Left renal cortex interstitium (tissue), 4 donors: ENCODE data around the gene NAV2. TPM values are rescaled to one million over a fixed set of nuclear protein-coding genes. Genes with fewer than 3 reads are reported as not detected.

Experiments
- DNase-seq, 4 donors: peaks; one replicate each; pipeline ENCODE4 v3.0.0-alpha.2; 2013; ENCODE audit warnings: low read depth in 4 of 4, low spot score in 2 of 4, missing footprints in 1 of 4
- polyA plus RNA-seq, 4 donors: library from polyadenylated mRNA; unstranded; fragments of 120-200 nt; gene quantifications; one replicate each; pipeline ENCODE4 v1.2.1, GENCODE V29; 2013; ENCODE audit not compliant: insufficient read length in 4 of 4

NAV2 gene
- polyA plus RNA-seq, 4 donors: 29.7 to 61.7 (median 39.1) TPM

- no peak for DNase-seq
Measured at GRCh38 chr11:20046416-20046815, 333.8 kb downstream of the NAV2 start.

- no peak for DNase-seq
Measured at GRCh38 chr11:20047006-20047768, 334.6 kb downstream of the NAV2 start.

DNA sequence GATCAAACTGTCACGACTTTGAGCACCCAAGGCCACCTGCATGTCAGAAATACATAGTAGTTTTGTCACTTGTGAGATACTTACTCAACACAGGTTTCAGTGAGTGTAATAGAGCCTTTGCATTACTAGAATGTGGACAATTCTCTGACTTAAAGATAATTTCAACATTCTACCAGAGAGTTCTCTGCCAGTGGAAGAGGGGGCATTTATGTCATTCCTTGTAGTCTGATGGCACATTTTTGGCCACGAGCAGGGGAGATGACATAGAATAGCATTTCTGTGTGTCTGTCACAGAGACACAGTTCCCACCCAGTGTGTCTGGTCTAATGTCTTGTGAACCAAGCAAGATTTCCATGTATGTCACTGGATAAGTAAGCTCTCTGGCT lies 335.1 kb downstream of the NAV2 start:
- no peak for DNase-seq

DNA sequence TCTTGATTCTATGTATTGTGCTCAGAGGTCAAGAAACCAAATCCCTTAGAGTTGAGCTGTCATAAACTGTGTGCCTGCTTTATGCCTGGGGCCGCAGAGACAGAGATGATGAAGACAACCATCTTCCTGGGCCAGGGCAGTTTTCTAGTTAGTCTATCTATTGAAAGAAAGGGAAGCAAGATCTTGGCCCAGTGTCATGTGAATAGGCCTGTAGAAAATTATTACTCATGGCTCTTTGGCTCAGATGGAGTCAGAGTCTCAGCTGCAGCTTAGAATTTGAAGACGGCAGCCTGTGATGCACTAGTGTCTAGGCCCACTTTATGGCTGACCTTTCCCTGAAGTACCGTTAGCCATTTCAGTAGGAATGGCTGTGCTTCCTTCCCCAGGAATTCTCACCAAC lies 335.6 kb downstream of the NAV2 start:
- no peak for DNase-seq

- DNase-seq: no peak
Measured at GRCh38 chr11:20048707-20049106, 336.1 kb downstream of the NAV2 start.

DNA sequence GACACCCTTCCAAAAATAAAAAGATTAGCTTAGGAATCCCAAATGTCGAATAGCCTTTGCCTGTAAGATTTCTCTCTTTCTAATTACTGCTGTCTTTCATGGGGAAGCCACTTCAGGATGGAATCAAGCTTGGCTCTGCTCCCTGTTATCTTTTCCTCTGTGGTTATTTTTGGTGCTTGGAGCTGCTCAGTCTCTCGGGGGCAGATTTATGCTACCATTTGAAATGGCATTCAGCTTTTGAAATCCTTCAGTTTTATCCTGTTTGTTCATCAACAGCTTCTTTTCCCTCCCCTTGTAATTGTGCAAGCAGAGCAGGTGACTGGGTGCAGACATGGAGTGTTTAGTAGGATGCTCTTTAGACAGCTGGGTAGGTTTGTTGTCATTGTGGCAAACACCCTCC lies 336.6 kb downstream of the NAV2 start:
- no peak for DNase-seq

GRCh38 chr11:20050048-20050447 lies 337.4 kb downstream of the NAV2 start:
- DNase-seq: no peak

GRCh38 chr11:20050551-20051333 lies 338.1 kb downstream of the NAV2 start:
- no peak for DNase-seq

GRCh38 chr11:20051469-20052399 lies 339.1 kb downstream of the NAV2 start:
- DNase-seq: no peak

DNA sequence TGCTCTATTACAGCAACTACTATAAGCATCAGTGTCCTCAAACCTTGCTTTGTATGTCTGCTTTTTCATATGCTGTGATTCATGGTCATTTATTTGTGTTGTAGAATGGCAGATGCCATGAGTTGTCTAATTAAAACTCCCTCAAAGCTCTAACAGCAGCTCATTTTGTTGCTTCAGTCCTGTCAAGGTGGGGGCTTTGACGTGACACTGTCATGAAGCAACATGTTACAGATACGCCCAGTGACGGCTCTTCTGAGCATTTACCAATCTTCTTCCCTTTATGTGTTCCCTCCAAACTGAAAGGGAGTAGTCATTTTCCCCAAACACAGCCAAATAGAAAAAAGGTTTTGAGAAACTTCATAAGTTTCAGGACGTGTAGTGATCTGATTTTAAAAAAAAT lies 340.9 kb downstream of the NAV2 start:
- DNase-seq: no peak

- DNase-seq: no peak
Measured at GRCh38 chr11:20054584-20054983, 341.9 kb downstream of the NAV2 start.

DNA sequence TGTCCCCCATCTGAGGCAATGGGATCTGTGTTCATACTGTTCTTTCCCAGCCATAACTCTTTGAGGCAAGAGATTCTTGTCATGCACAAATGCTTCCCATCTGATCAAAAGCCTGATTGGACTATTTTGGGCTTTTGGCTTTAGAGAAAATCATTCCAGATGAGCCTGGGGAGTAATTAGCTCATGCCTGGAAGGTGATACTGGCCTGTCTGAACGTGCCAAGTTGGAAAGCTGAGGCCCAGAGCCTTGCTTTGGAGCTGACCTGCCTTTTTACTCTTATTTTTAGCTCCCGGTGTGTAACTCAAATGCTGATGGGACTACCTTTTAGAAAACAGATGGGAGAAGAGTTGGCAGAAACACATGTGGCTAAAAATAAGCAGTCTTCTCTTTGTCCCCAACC lies 342.7 kb downstream of the NAV2 start:
- no peak for DNase-seq

DNA sequence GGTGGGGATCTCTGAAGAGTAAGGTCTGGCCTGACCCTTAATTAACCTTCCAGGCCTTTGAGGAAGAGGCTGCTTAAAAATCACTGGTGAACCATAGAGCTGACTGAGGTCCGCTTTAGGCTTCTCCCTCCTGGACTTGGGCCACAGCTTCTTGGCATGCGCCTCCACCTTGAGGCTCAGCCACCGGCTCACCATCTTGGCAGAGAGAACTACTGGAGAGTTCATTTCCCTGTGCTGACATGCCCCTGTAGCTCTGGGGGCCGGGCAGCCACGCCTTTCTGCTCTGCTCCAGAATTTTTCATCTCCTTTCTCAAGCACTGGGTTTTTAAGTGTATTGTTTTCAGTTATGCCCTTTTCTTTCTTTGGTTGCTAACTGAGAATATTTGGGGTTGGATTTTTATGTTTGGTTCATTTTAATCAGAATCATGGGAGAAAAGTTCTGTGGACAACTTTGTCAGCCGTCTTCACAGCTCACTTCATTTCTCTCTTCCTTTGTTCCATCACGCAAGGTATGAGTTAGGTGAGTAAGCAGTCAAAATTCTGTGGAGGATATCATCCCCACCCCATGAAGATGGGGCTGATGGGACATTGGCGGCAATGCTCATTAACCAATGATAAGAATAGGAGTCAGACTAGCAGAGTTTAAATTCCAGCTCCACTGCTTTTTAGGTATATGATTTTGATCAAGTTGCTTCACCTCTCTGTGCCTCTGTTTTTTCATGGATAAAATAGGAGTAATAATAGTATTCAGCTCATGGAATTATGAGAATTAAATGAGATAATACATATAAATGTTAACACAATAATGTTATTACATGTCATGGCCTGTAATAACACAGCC lies 343.7 kb downstream of the NAV2 start:
- DNase-seq: no peak

DNA sequence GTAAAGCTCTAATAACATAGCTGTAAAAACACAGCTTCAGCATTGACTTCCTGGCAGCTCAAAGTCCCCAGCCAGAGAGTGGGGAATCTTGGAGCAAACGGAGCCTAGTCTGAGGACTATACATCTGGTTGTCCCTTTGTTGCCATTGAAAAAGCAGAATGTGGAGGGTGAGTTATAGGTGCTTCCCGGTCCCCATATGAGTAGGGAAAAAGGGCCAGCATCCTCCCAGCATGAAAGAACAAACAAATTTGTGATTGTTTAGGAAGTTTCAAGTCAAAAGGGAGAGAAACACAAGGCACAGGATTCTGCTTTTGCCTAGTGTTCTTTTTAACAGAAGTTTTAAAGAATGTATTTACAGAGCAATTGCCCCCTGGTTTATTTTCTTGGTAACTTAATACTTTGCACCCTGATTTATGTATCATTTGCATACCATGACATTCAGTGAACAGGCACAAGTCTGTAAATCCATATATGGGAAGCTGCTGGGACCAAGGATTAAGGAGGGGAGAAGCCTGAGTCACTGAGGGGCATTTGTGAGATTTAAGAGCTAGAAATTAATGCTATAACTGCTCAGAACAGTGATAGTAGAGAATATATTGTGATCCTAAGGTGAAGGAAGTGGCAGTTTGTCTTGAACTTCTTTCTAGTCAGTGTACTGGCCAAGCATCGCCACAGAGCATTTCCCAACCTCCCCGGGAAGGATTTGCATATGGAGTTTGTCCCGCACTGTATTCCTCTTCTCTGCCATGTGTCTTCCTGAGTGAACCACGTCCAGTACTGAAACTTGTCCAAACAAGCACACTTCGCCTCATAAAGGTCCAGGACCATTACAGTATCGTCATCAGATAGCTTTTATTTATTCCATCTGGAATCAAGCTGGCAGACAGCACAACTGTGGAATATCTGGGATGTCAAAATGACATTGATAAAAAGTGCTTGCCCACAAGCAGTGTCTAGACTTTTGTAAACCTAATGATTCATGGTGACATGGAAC lies 344.6 kb downstream of the NAV2 start:
- no peak for DNase-seq

DNA sequence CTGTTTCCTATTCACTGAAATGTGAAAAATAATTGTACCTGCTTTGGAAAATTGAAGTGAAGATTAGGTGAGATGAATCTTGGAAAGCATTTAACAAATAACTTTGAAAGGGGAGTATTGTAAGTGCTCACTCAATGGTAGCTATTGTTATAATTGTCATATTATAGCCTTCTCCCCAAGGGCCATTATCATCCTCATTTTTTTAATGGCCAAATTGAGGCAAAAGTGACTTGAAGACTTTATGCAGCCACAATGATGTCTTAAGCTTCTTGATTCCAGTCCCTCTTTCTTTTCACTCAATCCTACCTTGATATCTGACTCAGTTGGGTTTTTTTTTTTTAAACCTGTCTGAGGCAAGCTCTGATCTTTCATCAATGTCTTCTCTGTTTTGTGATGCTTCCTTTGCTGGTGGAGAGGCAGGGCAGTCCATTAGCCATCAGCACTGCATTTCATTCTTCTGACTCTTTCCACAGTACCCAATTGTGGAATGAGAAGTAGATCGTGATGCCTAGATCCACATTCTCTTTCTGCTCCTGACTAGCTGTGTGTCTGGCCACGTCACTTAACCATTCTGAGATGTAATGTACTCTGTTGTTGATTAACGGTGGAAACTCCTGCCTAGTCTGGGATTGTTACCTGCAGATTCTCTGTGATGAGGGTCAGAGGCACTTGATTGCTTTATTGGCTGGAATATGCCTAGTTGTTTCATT lies 346.3 kb downstream of the NAV2 start:
- DNase-seq: no peak

GRCh38 chr11:20059587-20060021 lies 347.0 kb downstream of the NAV2 start:
- DNase-seq: no peak

- no peak for DNase-seq
Measured at GRCh38 chr11:20060181-20060580, 347.5 kb downstream of the NAV2 start.

- no peak for DNase-seq
Measured at GRCh38 chr11:20060647-20061205, 348.1 kb downstream of the NAV2 start.
